LNCaP clone FGC (cell line): ENCODE measurements around the gene RDH13.

Experiments
- DNase-seq: peaks from one replicate; pipeline ENCODE4 v3.0.0-alpha.2; 2011; ENCODE audit warnings: low read depth
- H3K4me3 ChIP-seq: 2 replicates; pipeline ENCODE4 v1.5.1; 2011; ENCODE audit warnings: mild to moderate bottlenecking, low read depth, low read length, control low read depth
- TF ChIP-seq, protein P1 (sequence below): IDR thresholded peaks from 2 replicates; pipeline ENCODE4 v1.5.1; 2012; ENCODE audit warnings: mild to moderate bottlenecking; ENCODE audit not compliant: control insufficient read depth, insufficient read depth; ENCODE audit errors: extremely low read depth

RDH13 gene

DNA sequence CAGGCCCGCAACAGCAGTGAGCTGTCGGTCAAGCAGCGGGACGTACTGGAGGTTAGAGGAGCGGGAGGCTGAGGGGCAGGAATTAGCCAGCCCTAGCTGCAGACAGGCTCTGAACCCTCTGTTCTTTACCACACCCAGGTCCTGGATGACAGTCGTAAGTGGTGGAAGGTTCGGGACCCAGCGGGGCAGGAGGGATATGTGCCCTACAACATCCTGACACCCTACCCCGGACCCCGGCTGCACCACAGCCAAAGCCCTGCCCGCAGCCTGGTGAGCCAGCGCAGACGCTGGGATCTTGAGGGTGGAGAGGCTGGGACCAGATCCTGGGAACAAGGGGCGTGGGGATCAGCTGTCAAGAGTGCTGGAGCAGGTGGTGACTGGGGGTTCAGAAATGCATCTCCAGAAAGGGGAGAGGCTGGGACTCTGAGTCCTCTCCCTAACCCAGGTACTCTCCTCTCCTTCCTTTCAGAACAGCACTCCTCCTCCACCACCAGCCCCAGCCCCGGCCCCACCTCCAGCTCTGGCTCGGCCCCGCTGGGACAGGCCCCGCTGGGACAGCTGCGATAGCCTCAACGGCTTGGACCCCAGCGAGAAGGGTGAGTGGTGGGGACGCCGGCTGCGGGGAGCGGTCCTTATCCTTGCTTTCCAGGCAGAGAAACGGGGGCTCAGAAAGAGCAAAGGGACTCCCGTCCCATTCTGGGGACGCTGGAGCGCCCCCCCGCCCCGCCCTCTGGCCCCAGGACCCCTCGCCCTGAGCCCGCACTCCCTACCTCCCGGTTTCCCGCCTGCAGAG is 23.2 kb upstream of the RDH13 start:
- DNase-seq = no peak
- H3K4me3 ChIP-seq = no peak overlapping the region

DNA sequence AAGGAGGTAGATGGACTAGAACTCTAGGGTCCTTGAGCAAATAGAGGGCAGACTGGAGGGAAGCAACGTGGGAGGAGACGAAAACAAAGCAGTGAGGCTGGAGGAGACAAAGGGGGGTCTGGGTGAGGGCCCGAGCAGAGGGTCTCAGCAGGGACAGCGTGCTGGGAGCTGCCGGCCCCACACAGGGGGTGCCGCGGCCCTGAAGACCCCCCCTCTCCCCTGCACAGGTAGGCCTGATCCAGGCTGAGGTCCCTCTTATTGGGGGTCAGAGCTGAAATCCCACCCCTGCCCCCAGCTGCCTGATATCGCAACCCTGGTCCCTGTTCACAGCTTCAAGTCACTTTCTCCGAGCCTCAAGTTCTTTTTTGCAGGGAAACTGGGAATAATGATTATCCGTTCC is 21.5 kb upstream of the RDH13 start:
- TF ChIP-seq, protein P1, sequence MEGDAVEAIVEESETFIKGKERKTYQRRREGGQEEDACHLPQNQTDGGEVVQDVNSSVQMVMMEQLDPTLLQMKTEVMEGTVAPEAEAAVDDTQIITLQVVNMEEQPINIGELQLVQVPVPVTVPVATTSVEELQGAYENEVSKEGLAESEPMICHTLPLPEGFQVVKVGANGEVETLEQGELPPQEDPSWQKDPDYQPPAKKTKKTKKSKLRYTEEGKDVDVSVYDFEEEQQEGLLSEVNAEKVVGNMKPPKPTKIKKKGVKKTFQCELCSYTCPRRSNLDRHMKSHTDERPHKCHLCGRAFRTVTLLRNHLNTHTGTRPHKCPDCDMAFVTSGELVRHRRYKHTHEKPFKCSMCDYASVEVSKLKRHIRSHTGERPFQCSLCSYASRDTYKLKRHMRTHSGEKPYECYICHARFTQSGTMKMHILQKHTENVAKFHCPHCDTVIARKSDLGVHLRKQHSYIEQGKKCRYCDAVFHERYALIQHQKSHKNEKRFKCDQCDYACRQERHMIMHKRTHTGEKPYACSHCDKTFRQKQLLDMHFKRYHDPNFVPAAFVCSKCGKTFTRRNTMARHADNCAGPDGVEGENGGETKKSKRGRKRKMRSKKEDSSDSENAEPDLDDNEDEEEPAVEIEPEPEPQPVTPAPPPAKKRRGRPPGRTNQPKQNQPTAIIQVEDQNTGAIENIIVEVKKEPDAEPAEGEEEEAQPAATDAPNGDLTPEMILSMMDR = no peak

More for the DNA sequence above, 23.2 kb upstream of the RDH13 start:
- TF ChIP-seq, protein P1 = no peak

DNA sequence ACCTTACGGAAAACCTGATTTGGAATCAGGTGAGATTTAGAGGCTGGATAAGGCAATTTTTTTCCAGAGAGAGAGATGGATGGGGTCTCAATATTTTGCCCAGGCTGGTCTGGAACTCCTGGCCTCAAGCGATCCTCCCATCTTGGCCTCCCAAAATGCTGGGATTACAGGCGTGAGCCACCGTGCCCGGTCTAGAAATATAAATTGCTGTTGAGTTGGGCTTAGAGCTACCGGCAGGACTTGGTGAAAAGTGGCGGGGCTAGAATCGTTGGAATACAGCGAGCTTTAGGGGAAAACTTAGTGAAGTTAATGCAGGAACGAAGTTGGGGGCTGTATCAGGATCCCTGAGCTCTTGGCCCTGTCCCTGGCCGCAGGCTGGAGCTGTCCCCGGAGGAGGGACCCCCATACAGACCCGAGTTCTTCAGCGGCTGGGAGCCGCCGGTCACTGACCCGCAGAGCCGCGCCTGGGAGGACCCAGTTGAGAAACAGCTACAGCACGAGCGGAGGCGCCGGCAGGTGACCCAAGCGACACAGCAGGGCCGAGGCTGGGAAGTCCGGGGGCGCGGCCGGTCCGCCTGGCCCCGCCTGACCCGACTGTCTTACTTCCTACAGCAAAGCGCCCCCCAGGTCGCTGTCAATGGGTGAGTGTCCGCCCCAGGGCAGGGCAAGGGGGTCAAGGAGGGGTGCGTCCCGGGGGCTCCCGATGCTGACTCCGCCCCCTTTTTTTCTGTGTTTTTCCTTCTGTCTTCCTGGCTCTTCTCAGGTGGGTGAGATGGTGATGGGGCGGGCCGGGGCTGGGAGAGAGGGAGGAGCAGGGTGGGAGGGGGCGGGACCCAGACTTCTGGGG is 20.3 kb upstream of the RDH13 start:
- TF ChIP-seq, protein P1 = no peak
- no peak overlapping the region for H3K4me3 ChIP-seq
- DNase-seq = no peak

More for the DNA sequence above, 21.5 kb upstream of the RDH13 start:
- no peak overlapping the region for H3K4me3 ChIP-seq
- no peak for DNase-seq

DNA sequence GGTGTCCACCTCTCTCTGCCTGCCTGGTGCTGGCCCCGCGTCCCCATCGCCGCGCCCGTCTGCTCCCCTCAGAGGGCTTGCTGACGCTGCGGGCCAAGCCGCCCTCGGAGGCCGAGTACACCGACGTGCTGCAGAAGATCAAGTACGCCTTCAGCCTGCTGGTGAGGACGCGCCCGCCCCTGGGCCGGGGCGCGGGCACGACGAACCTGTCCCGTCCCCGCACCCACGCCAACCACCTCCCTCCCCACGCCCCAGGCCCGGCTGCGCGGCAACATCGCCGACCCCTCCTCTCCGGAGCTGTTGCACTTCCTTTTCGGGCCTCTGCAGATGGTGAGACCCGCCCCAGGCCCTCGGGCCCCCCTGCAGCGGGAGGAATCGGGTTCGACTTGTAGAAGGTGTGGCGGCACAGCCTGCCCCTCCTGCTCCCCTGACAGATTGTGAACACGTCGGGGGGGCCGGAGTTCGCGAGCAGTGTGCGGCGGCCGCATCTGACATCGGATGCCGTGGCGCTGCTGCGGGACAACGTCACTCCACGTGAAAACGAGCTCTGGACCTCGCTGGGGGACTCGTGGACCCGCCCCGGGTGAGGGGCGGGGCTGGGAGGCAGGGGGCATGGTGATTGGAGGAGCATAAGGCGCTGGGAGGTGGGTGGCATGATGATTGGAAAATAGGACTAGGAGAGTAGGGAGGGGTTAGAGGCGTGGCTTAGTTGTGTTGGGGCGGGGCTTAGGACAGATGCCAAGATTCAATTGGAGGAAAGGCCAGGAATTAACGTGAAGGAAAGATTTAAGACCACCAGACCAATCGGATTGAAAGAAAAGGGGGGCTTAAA is 19.3 kb upstream of the RDH13 start:
- no peak for DNase-seq
- TF ChIP-seq, protein P1 = no peak
- H3K4me3 ChIP-seq = no peak overlapping the region

DNA sequence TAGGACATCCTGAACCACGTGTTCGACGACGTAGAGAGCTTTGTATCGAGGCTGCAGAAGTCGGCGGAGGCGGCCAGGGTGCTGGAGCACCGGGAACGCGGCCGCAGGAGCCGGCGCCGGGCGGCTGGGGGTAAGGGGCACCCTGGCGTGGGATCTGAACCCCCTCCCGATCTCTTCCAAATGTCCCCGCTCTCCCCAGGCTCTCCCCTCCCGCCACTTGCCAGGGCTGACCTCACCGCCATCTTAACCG is 18.7 kb upstream of the RDH13 start:
- no peak overlapping the region for H3K4me3 ChIP-seq
- DNase-seq = no peak
- TF ChIP-seq, protein P1 = no peak

DNA sequence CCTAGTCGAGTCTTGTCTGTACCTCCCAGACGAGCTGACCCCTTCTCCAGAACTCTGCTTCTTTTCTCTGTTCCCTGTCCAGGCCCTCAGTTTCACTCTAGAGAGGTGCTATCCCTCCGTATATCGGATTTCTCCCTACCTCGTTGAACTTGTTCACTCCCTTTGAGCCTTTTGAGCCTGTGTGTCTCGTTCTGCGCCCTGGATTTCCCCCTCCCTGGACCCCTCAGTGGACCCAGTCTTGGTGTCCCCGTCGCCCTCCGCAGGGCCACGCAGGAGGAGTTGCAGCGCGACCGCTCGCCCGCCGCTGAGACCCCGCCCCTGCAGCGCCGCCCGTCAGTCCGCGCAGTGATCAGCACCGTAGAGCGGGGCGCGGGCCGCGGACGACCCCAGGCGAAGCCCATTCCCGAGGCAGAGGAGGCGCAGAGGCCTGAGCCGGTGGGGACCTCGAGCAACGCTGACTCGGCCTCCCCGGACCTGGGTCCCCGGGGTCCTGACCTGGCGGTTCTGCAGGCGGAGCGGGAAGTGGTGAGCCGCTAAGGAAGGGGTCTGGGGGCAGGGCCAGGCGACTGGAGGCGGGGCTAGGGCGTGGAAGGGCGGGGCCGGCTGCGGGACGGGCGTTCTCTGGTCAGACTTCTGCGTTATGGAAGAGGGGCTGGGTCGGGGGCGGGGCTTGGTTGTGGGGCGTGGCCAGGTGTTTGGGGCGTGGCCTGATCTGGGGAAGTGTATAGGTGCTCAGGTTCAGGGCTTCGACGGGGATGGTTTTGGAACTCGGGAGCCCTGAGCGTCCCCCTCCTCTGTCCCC is 18.2 kb upstream of the RDH13 start:
- TF ChIP-seq, protein P1 = no peak

More for the DNA sequence above, 18.2 kb upstream of the RDH13 start:
- no peak for DNase-seq
- no peak overlapping the region for H3K4me3 ChIP-seq
